Adrenal gland (tissue), 12 donors: Measurements from ENCODE around the gene PTPRN2. TPM values are rescaled to one million over a fixed set of nuclear protein-coding genes. Genes with fewer than 3 reads are reported as not detected.

Experiments used
- DNase-seq, 7 donors: peaks; one replicate each; pipeline ENCODE4 v3.0.0-alpha.2; 2019 to 2020
- H3K27ac ChIP-seq, 5 donors: fragments of 200-600 bp; sonication (generic) in 4 of 5; 1 replicate in 3 of 5; 2 replicates in 2 of 5; pipeline versions ENCODE4 v1.5.1 to v1.8.0; 2016 to 2020; ENCODE audit warnings: mild to moderate bottlenecking in 1 of 5
- H3K27me3 ChIP-seq: fragments of 200-600 bp; 2 replicates; pipeline ENCODE4 v1.8.0; 2021
- H3K36me3 ChIP-seq, 2 donors: fragments of 200-600 bp; replicated peaks in 1 of 2; 1 replicate in 1 of 2; 2 replicates in 1 of 2; pipeline versions ENCODE4 v1.5.1 to v1.8.0; 2018 to 2022
- H3K4me1 ChIP-seq, 2 donors: fragments of 200-600 bp; replicated peaks in 1 of 2; 1 replicate in 1 of 2; 2 replicates in 1 of 2; pipeline versions ENCODE4 v1.5.1 to v1.8.0; 2018 to 2021
- H3K4me3 ChIP-seq, 4 donors: fragments of 200-600 bp; sonication (generic) in 3 of 4; one replicate each; pipeline ENCODE4 v1.5.1; 2016 to 2018
- H3K9me3 ChIP-seq, 3 donors: fragments of 200-600 bp; sonication (generic) in 1 of 3; replicated peaks in 1 of 3; 1 replicate in 2 of 3; 2 replicates in 1 of 3; pipeline versions ENCODE4 v1.5.1 to v1.8.0; 2016 to 2021
- POLR2A ChIP-seq, 2 donors: fragments of 450-650 bp; IDR thresholded peaks; one replicate each; pipeline ENCODE4 v1.6.1; 2017; ENCODE audit warnings: antibody characterized with exemption in 2 of 2, mild to moderate bottlenecking in 2 of 2, moderate library complexity in 1 of 2
- WGBS, 4 donors: extraction: QIAGEN DNeasy Blood & Tissue Kit in 2 of 4; methylation state at CpG; one replicate each; pipeline versions ENCODE4 v1.1.5 to v1.1.7; 2013 to 2017; 5-methylcytosine and 5-hydroxymethylcytosine counted together
- intact Hi-C, 2 donors: fragments of 100-400 bp; cut with DNase I; formaldehyde crosslinking; loops; one replicate each; pipeline versions ENCODE4 v1.14.1 to v1.15.0; 2022 to 2023
- polyA plus RNA-seq, 3 donors: library from polyadenylated mRNA; stranded (reverse); fragments of 200-250 nt in 2 of 3; fragments of 350-450 nt in 1 of 3; fragmentation: Illumina TruSeq in 1 of 3; extraction: RNeasy Lipid Tissue Mini Kit (QIAGEN cat#74804) in 1 of 3; gene quantifications; one replicate each; pipeline ENCODE4 v1.2.3, GENCODE V29; 2013 to 2014
- total RNA-seq, 9 donors: library from RNA; depleted of rRNA in 4 of 9; stranded (reverse); fragments of >200 nt in 4 of 9; fragments of 120-200 nt in 1 of 9; fragmentation: NEBNext Ultra II Directional in 1 of 9; extraction: Animal tissue kit (Norgen Biotek cat#: 25700) in 1 of 9; gene quantifications; one replicate each; pipeline versions ENCODE4 v1.1.0 to v1.2.4, GENCODE V29; 2013 to 2023
- TF ChIP-seq, protein P1 (sequence below), 6 experiments: fragments of 450-650 bp in 4 of 6; fragments of 200-600 bp in 2 of 6; sonication (generic) in 1 of 6; IDR thresholded peaks; 1 replicate in 5 of 6; 2 replicates in 1 of 6; pipeline versions ENCODE4 v1.5.1 to v1.8.0; 2016 to 2021; ENCODE audit warnings: antibody characterized with exemption in 6 of 6, mild to moderate bottlenecking in 2 of 6, moderate library complexity in 1 of 6
- donor health status: healthy with polysubstance abuse.
- donor health status: Bipolar disorder and iron deficiency.
- donor health status: DM: yes; HTN: yes; CAD: no.
- donor health status: DM: no; HTN: no; CAD: no.
- donor health status: DM: no; HTN: no; CAD: no.
- donor health status: DM: yes; HTN: yes; CAD: no.

The PTPRN2 gene
- total and polyA plus RNA-seq, 12 donors: 2.2 to 16.2 (median 3.4) TPM

DNA sequence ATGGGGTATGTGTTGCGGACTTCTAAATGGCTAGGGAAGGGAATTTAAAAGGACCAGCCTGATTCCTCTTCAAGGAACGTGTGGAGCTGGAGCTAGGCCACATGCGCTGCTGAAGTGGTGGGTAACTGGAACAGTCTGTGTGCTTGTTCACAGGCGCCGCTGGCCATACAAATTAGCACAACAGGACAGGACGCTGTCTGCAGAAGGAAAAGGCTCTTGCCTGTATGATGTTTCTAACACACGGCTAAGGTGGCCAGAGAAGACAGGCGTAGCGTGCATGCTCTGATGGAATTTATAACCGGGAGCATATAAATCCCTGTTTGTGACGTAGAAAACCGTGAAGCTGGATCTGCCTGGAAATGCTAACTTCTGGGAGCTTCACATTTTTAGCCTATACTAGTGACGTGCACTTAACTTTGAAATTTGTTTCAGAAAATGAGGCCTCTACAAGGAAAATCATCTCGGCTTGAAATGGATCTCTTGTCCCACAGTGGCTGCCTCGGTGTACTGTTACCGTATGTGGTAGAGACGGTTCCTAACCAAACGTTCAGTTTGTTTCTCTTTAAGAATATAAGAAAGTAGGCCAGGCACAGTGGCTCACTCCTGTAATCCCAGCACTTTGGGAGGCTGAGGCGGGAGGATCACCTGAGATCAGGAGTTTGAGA lies 569.4 kb downstream of the PTPRN2 start:
- no peak for DNase-seq
- TF ChIP-seq, protein P1, sequence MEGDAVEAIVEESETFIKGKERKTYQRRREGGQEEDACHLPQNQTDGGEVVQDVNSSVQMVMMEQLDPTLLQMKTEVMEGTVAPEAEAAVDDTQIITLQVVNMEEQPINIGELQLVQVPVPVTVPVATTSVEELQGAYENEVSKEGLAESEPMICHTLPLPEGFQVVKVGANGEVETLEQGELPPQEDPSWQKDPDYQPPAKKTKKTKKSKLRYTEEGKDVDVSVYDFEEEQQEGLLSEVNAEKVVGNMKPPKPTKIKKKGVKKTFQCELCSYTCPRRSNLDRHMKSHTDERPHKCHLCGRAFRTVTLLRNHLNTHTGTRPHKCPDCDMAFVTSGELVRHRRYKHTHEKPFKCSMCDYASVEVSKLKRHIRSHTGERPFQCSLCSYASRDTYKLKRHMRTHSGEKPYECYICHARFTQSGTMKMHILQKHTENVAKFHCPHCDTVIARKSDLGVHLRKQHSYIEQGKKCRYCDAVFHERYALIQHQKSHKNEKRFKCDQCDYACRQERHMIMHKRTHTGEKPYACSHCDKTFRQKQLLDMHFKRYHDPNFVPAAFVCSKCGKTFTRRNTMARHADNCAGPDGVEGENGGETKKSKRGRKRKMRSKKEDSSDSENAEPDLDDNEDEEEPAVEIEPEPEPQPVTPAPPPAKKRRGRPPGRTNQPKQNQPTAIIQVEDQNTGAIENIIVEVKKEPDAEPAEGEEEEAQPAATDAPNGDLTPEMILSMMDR (IDR thresholded peaks at IDR 0.05): no peak
- TF ChIP-seq POLR2A (IDR thresholded peaks at IDR 0.05): no peak
- 93 to 96% (median 95%) methylated on average over 19 of the region's 19 CpGs for WGBS, 4 donors

DNA sequence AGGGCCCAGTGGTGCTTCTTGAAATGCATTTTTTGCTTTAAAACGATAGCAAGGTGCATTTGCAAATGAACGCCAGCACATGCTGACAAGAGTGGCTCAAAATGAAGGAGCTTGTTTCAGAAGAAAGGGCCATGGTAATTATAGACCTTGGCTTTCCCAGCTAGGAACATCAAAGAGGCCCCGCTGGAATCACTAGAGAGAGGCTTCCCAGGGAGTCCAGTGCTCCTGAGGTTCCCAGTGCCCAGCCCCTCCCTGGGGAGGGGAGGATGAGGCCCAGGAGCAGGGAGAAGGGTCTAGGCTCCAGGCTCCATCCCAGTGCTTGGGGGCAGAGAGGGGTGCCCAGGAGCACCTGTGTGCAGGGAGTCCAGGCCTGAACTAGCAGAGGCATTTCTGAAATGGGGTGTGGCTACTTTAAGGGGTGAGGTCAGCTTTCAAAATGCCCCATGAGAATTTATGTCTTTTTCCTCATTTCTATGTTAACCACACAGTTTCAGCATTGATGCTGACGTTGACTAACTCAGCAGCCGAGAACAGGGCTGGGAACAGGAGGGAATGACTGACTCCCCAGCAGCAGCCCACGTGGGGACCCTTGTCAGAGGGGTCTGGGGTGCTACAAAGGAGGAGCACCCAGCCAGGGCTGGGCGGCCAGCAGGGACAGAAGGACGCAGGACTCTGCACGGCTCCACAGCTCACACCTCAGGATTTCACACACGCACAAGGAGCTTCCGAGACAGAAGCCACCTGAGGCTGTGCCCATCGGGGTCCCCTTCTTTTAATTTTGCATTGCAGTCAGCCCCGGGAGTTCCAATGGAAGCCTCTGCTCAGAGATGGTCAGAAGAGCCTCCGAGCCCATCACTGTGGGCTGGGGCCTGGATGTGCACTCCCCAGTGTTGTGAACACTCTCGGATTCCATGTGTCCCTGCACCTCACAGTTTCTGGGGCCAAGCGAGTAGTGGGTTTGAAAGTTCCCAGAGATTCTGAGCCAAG lies 570.2 kb downstream of the PTPRN2 start:
- peak in 2 of 7 donors; percentile 26 to 30 for DNase-seq
- H3K27me3 ChIP-seq: no peaks in the 10 kb centered on the region
- no peaks in the 10 kb centered on the region for H3K9me3 ChIP-seq
- no peaks in the 10 kb centered on the region for H3K36me3 ChIP-seq
- H3K4me1 ChIP-seq: peaks cover 0 to 14% of the 10 kb centered on the region in 2 donors
- 56 to 75% (median 70%) methylated on average over 10 to 16 of the region's 16 CpGs for WGBS, 4 donors
- TF ChIP-seq, protein P1 (IDR thresholded peaks at IDR 0.05): no peak
- no peak for TF ChIP-seq POLR2A (IDR thresholded peaks at IDR 0.05)
- intact Hi-C loops: no loop called here
- peak overlapping the region in 1 of 5 donors; percentile 47 for H3K27ac ChIP-seq
- H3K4me3 ChIP-seq: peak overlapping the region in 1 of 4 donors; percentile 34

More for the DNA sequence above, 569.4 kb downstream of the PTPRN2 start:
- Histone ChIP-seq H3K27me3 (no peaks in the 10 kb centered on the region), H3K27ac (no peak overlapping the region), H3K4me3 (no peak overlapping the region), H3K4me1 (peaks cover 0 to 14% of the 10 kb centered on the region in 2 donors), H3K9me3 (no peaks in the 10 kb centered on the region), H3K36me3 (no peaks in the 10 kb centered on the region)
- intact Hi-C loops: no loop called here

DNA sequence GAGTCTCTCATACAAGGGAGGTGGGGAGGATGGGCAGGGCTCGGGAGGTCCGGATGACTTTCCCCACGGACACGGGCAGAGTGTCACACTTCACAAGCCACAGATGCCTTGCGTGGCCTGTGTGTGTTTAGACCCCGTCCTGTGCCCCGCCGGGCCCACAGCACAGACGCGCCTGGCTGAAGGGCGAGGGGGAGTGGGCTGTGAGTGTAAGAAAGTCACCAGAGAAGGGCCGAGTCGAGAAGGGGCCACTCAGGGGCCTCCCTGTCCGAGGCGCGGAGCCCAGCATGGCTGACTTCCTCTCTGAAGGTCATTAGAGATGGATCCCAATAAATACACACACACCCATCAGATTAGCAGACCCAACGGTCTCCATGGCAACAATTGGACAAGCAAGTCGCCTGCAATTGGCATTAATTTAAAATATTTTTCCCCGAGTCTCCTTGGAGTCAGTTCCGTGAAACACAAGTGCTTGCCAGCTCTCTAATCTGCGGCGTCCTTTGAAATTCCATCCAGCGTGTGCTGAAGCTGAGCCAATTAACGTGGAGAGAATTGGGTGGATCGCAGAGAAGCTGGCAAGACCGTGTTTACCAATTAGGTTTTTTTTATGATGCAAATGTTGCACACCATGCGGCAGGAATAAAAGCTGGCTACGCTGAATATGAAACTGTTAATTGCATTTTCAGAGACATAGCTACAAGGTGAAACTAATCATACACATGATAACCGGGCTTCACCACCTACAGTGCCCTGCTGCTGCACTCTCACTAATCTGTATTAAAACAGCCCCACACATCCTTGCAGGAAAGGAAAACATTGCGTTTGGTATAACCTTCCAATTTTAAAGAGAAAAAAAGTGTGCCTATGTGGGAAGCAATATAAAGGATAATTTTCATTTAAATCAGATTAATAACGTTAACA lies 571.2 kb downstream of the PTPRN2 start:
- TF ChIP-seq, protein P1 (IDR thresholded peaks at IDR 0.05): no peak
- no peak for TF ChIP-seq POLR2A (IDR thresholded peaks at IDR 0.05)
- Histone ChIP-seq H3K27me3 (no peaks in the 10 kb centered on the region), H3K4me3 (peak overlapping the region in 1 of 4 donors; percentile 34), H3K9me3 (no peaks in the 10 kb centered on the region), H3K27ac (peak overlapping the region in 2 of 5 donors; percentile 38 to 75), H3K4me1 (peaks cover 0 to 14% of the 10 kb centered on the region in 2 donors), H3K36me3 (no peaks in the 10 kb centered on the region)
- WGBS, 4 donors: 25 to 48% (median 31%) methylated on average over 29 to 31 of the region's 31 CpGs
- peak; percentile 25 to 70 (median 67) for DNase-seq
- intact Hi-C loops: no loop called here
